Ovary (tissue), 3 donors: ENCODE results near the gene NDST4.

ENCODE experiments used
- CTCF ChIP-seq, 3 donors: fragments of 450-650 bp in 2 of 3; fragments of 200-600 bp in 1 of 3; IDR thresholded peaks; one replicate each; pipeline versions ENCODE4 v1.5.1 to v1.8.0; 2016 to 2022; ENCODE audit warnings: antibody characterized with exemption in 3 of 3, mild to moderate bottlenecking in 1 of 3
- EP300 ChIP-seq: sonication (generic); formaldehyde crosslinking; IDR thresholded peaks from one replicate; pipeline ENCODE4 v1.6.1; 2017; ENCODE audit warnings: antibody characterized with exemption
- POLR2A ChIP-seq: fragments of 450-650 bp; IDR thresholded peaks from one replicate; pipeline ENCODE4 v1.6.1; 2017; ENCODE audit warnings: antibody characterized with exemption, mild to moderate bottlenecking, moderate library complexity
- donor health status: DM: no; HTN: no; CAD: no.

- TF ChIP-seq CTCF (IDR thresholded peaks at IDR 0.05) (no peak), POLR2A (no peak), EP300 (no peak)
Measured at GRCh38 chr4:114839986-114840385, 273.4 kb downstream of the NDST4 start.
